Glutamatergic neuron (in vitro differentiated cells): Measurements from ENCODE around the gene UBE2G2. TPM values are rescaled to one million over a fixed set of nuclear protein-coding genes. Genes with fewer than 3 reads are reported as not detected.

Experiments
- DNase-seq: peaks from one replicate; pipeline ENCODE4 v3.0.0; 2022
- H3K27ac Mint-ChIP-seq: one replicate; pipeline ENCODE4 v1.8.0; 2020; ENCODE audit warnings: mild to moderate bottlenecking, mixed read lengths, inconsistent platforms; ENCODE audit not compliant: unreplicated experiment
- H3K27me3 Mint-ChIP-seq: one replicate; pipeline ENCODE4 v1.8.0; 2020; ENCODE audit warnings: mild to moderate bottlenecking, moderate library complexity, mixed read lengths, inconsistent platforms; ENCODE audit not compliant: unreplicated experiment
- H3K36me3 Mint-ChIP-seq: one replicate; pipeline ENCODE4 v1.8.0; 2020; ENCODE audit warnings: mild to moderate bottlenecking, mixed read lengths, inconsistent platforms; ENCODE audit not compliant: unreplicated experiment
- H3K4me1 Mint-ChIP-seq: one replicate; pipeline ENCODE4 v1.8.0; 2020; ENCODE audit warnings: mild to moderate bottlenecking, low read depth, mixed read lengths, inconsistent platforms; ENCODE audit not compliant: unreplicated experiment
- H3K4me3 Mint-ChIP-seq: one replicate; pipeline ENCODE4 v1.8.0; 2020; ENCODE audit warnings: mild to moderate bottlenecking, mixed read lengths, inconsistent platforms; ENCODE audit not compliant: unreplicated experiment
- H3K9me3 Mint-ChIP-seq: one replicate; pipeline ENCODE4 v1.8.0; 2020; ENCODE audit warnings: mild to moderate bottlenecking, moderate library complexity, mixed read lengths, inconsistent platforms; ENCODE audit not compliant: unreplicated experiment
- total RNA-seq: library from RNA; stranded (reverse); fragmentation: NEBNext Ultra II Directional; extraction: Animal tissue kit (Norgen Biotek cat#: 25700); gene quantifications from one replicate; pipeline ENCODE4 v1.2.1, GENCODE V29; 2021; ENCODE audit not compliant: unreplicated experiment
- TF ChIP-seq, protein P1 (sequence below): fragments of 200-600 bp; sonication (generic); IDR thresholded peaks from one replicate; pipeline ENCODE4 v1.5.0; 2021; ENCODE audit not compliant: partially characterized antibody, unreplicated experiment

Gene UBE2G2
- total RNA-seq, 1 donor from 2014 or later = 77.7 TPM

DNA sequence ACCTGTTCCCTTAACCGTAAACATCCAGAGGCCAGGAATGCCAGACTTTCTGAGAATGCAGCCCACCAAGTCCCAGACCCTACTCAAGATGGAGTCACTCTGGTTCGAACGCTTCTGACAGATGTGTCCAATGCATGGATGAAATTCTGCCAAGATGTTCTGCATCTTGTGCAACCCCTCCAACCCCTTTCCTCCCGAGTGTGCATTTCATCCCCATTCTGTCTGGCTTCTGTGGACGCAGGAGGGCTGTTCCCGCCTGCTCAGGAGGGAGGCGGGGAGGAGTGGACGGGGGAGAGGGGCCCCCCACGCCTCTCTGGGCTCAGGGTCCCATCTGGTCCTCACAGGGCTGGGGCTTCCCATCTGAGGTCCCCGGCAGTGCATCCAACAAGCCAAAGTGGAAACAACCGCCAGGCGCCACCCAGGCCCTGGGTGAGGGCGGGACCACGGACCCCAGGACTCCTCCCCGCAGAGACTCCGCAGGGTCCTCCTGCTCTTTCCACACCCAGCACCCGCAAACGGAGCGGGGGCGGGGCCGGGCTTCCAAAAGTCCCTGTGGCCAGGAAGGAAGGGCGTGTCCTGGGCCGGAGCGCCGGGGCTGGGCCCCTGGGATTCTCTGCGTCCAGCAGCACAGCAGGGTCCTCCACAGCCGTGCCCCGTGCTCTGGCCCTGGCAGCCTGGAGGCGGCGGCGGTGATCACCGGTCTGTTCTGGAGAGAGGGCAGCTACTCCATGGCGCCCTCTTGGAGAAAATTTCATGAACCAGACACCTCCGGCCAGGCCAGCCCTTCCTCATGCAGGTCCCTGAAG, 44.0 kb upstream of the UBE2G2 start:
- TF ChIP-seq, protein P1, sequence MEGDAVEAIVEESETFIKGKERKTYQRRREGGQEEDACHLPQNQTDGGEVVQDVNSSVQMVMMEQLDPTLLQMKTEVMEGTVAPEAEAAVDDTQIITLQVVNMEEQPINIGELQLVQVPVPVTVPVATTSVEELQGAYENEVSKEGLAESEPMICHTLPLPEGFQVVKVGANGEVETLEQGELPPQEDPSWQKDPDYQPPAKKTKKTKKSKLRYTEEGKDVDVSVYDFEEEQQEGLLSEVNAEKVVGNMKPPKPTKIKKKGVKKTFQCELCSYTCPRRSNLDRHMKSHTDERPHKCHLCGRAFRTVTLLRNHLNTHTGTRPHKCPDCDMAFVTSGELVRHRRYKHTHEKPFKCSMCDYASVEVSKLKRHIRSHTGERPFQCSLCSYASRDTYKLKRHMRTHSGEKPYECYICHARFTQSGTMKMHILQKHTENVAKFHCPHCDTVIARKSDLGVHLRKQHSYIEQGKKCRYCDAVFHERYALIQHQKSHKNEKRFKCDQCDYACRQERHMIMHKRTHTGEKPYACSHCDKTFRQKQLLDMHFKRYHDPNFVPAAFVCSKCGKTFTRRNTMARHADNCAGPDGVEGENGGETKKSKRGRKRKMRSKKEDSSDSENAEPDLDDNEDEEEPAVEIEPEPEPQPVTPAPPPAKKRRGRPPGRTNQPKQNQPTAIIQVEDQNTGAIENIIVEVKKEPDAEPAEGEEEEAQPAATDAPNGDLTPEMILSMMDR = no peak
- H3K27me3 Mint-ChIP-seq = peaks cover 10% of the 10 kb centered on the region
- peak overlapping the region; percentile 28 for H3K27ac Mint-ChIP-seq
- peak; percentile 80 for DNase-seq
- H3K4me3 Mint-ChIP-seq = peak overlapping the region; percentile 61
- peaks cover 6% of the 10 kb centered on the region for H3K9me3 Mint-ChIP-seq
- H3K36me3 Mint-ChIP-seq = no peaks in the 10 kb centered on the region
- H3K4me1 Mint-ChIP-seq = peaks cover 5% of the 10 kb centered on the region

DNA sequence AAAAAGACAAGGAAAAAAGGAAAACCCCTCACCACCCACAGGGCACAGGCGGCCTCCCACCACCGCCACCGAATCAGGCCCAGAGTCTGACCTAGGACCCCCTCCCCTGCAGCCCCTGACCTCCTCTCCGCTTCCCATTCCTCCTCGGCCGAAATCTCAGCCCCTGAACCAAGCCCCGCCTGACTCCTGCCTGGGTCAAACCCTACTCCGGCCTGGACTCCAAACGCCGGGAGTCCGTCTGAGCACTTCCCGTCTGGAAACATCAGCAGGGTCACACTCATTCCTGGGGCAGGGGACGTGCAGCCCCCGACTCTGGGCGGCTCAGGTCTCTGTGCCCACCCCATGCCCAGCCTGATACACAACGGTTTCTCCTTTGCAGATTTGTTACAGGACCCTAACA, 42.6 kb upstream of the UBE2G2 start:
- no peak for DNase-seq
- no peaks in the 10 kb centered on the region for H3K36me3 Mint-ChIP-seq
- H3K4me1 Mint-ChIP-seq = peaks cover 5% of the 10 kb centered on the region
- no peak overlapping the region for H3K27ac Mint-ChIP-seq
- TF ChIP-seq, protein P1 = no peak
- peaks cover 7% of the 10 kb centered on the region for H3K9me3 Mint-ChIP-seq
- H3K27me3 Mint-ChIP-seq = peaks cover 13% of the 10 kb centered on the region
- no peak overlapping the region for H3K4me3 Mint-ChIP-seq

DNA sequence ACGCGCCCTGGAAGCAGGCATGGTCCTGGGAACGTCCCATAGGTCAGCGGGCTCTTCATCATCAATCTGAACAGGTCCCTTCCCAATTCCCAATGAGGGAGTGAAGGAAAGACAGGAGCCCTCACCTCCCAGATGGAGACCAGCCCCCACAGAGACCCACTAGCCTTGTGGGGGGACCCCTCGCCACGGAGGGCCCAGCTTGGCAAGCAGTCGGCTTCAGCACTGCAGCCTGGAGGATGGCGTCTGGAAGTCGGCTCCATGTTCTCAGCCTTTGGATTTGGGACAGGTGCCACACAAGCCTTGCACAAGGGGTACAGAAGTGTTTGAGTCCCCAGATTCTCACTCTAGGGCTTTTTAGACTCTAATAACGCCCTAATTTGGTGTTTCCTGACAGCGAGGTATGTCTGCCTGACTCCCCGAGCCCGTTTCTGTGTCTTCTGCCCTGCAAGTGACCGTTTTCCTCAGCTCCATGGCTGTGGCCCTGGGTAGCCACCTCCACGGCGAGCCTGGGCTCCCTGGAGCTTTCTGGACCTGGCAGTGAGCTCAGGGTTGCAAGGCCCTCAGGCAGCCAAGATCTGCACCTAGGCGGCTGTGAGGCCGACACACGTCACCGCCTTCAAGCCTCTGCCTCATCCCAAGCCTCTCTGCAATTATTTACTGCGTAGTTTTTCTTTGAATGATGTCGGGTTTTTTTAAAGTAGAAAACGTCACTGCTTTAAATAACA, 41.3 kb upstream of the UBE2G2 start:
- TF ChIP-seq, protein P1 = no peak
- Mint-ChIP-seq H3K36me3 (no peaks in the 10 kb centered on the region), H3K27ac (no peak overlapping the region), H3K4me1 (peaks cover 5% of the 10 kb centered on the region), H3K4me3 (no peak overlapping the region), H3K27me3 (peaks cover 10% of the 10 kb centered on the region), H3K9me3 (peaks cover 8% of the 10 kb centered on the region)
- no peak for DNase-seq

DNA sequence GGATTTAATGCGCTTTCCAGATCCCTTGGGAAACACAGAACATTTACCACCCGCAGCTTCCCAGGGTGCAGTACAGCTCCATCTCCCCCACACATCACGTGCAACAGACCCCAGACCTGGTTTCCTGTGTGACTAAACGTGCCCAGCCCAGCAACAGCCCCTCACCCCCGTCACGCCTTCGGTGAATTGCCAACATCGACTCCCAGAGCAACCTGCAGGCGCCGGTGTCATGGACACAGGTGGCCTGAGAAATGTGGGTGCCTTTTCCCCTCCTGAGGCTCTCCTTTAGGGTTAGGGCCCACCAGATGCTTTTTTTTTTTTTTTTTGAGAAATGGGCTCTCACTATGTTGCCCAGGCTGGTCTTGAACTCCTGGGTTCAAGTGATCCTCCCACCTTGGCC, 40.5 kb upstream of the UBE2G2 start:
- H3K4me1 Mint-ChIP-seq = peaks cover 5% of the 10 kb centered on the region
- no peaks in the 10 kb centered on the region for H3K36me3 Mint-ChIP-seq
- no peak for DNase-seq
- no peak overlapping the region for H3K4me3 Mint-ChIP-seq
- TF ChIP-seq, protein P1 = no peak
- H3K27ac Mint-ChIP-seq = no peak overlapping the region
- peaks cover 8% of the 10 kb centered on the region for H3K9me3 Mint-ChIP-seq
- peaks cover 12% of the 10 kb centered on the region for H3K27me3 Mint-ChIP-seq

DNA sequence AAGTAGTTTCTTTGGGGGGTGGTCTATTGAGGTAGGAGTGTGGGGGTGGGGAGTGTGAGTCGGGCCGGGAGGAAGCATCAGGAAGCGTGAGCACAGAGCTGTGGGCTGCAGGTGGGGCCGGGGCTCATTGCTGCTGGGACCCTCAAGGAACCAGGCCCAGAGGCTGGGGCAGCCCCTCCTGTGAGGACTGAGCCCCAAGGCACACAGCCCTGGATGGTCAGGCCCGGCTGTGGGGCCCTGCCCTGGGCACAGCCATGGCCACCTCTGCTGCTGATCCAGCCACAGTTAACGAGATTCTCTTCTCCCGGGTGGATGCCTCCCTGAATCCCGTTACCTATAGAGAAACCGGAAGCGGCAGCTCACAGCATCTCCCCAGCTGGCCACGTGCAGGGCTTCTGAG, 39.2 kb upstream of the UBE2G2 start:
- Mint-ChIP-seq H3K36me3 (no peaks in the 10 kb centered on the region), H3K27ac (no peak overlapping the region), H3K4me3 (no peak overlapping the region), H3K9me3 (peaks cover 5% of the 10 kb centered on the region), H3K27me3 (peaks cover 13% of the 10 kb centered on the region), H3K4me1 (peaks cover 6% of the 10 kb centered on the region)
- TF ChIP-seq, protein P1 = no peak
- DNase-seq = no peak
